T-helper 1 cell treated with Interleukin-12 subunit alpha and Interleukin-12 subunit beta and Interleukin-4 antibody, amounts not matched to agents 30 μg/mL and 1 μg/mL, for 36 hours (primary cell): ENCODE measurements around the gene DNM3.

ENCODE experiments used
- H3K27ac Mint-ChIP-seq: one replicate; pipeline ENCODE4 v1.8.0; 2021; ENCODE audit warnings: mild to moderate bottlenecking, mixed read lengths
- H3K27me3 Mint-ChIP-seq: one replicate; pipeline ENCODE4 v1.8.0; 2021; ENCODE audit warnings: low read depth, mixed read lengths
- H3K36me3 Mint-ChIP-seq: one replicate; pipeline ENCODE4 v1.8.0; 2021; ENCODE audit warnings: low read depth, mixed read lengths
- H3K4me1 Mint-ChIP-seq: one replicate; pipeline ENCODE4 v1.8.0; 2021; ENCODE audit warnings: low read depth, mixed read lengths
- H3K4me3 Mint-ChIP-seq: one replicate; pipeline ENCODE4 v1.8.0; 2021; ENCODE audit warnings: mild to moderate bottlenecking, moderate library complexity, mixed read lengths
- H3K9me3 Mint-ChIP-seq: one replicate; pipeline ENCODE4 v1.8.0; 2021; ENCODE audit warnings: mixed read lengths

Gene DNM3

GRCh38 chr1:171844381-171844780 is 3.1 kb downstream of the DNM3 start:
- no peaks in the 10 kb centered on the region for H3K9me3 Mint-ChIP-seq
- no peak overlapping the region for H3K27ac Mint-ChIP-seq
- no peak overlapping the region for H3K4me3 Mint-ChIP-seq
- H3K27me3 Mint-ChIP-seq, result peaks cover 50% of the 10 kb centered on the region
- peaks cover 14% of the 10 kb centered on the region for H3K4me1 Mint-ChIP-seq
- H3K36me3 Mint-ChIP-seq, result no peaks in the 10 kb centered on the region

GRCh38 chr1:171845998-171846397 is 4.7 kb downstream of the DNM3 start:
- peaks cover 8% of the 10 kb centered on the region for H3K4me1 Mint-ChIP-seq
- H3K27me3 Mint-ChIP-seq, result peaks cover 50% of the 10 kb centered on the region
- H3K9me3 Mint-ChIP-seq, result no peaks in the 10 kb centered on the region
- no peak overlapping the region for H3K27ac Mint-ChIP-seq
- H3K4me3 Mint-ChIP-seq, result no peak overlapping the region
- no peaks in the 10 kb centered on the region for H3K36me3 Mint-ChIP-seq

- Mint-ChIP-seq H3K27me3 (peaks cover 44% of the 10 kb centered on the region), H3K27ac (no peak overlapping the region), H3K4me1 (no peaks in the 10 kb centered on the region), H3K4me3 (no peak overlapping the region), H3K36me3 (no peaks in the 10 kb centered on the region), H3K9me3 (no peaks in the 10 kb centered on the region)
Observed at GRCh38 chr1:171849245-171849898, 8.1 kb downstream of the DNM3 start.

GRCh38 chr1:171850651-171851350 is 9.5 kb downstream of the DNM3 start:
- no peak overlapping the region for H3K27ac Mint-ChIP-seq
- H3K4me1 Mint-ChIP-seq, result no peaks in the 10 kb centered on the region
- no peak overlapping the region for H3K4me3 Mint-ChIP-seq
- no peaks in the 10 kb centered on the region for H3K36me3 Mint-ChIP-seq
- H3K9me3 Mint-ChIP-seq, result no peaks in the 10 kb centered on the region
- peaks cover 35% of the 10 kb centered on the region for H3K27me3 Mint-ChIP-seq

- Mint-ChIP-seq H3K27ac (no peak overlapping the region), H3K27me3 (peaks cover 36% of the 10 kb centered on the region), H3K4me3 (no peak overlapping the region), H3K4me1 (no peaks in the 10 kb centered on the region), H3K36me3 (no peaks in the 10 kb centered on the region), H3K9me3 (no peaks in the 10 kb centered on the region)
Observed at GRCh38 chr1:171852272-171852671, 11.0 kb downstream of the DNM3 start.

GRCh38 chr1:171855381-171855780 is 14.1 kb downstream of the DNM3 start:
- Mint-ChIP-seq H3K9me3 (no peaks in the 10 kb centered on the region), H3K27me3 (peaks cover 19% of the 10 kb centered on the region), H3K4me3 (no peak overlapping the region), H3K36me3 (no peaks in the 10 kb centered on the region), H3K4me1 (no peaks in the 10 kb centered on the region), H3K27ac (no peak overlapping the region)

GRCh38 chr1:171858696-171859095 is 17.4 kb downstream of the DNM3 start:
- Mint-ChIP-seq H3K4me1 (no peaks in the 10 kb centered on the region), H3K27me3 (peaks cover 14% of the 10 kb centered on the region), H3K4me3 (no peak overlapping the region), H3K36me3 (no peaks in the 10 kb centered on the region), H3K27ac (no peak overlapping the region), H3K9me3 (no peaks in the 10 kb centered on the region)

- no peak overlapping the region for H3K27ac Mint-ChIP-seq
- no peaks in the 10 kb centered on the region for H3K9me3 Mint-ChIP-seq
- H3K4me3 Mint-ChIP-seq, result no peak overlapping the region
- no peaks in the 10 kb centered on the region for H3K4me1 Mint-ChIP-seq
- H3K36me3 Mint-ChIP-seq, result no peaks in the 10 kb centered on the region
- peaks cover 10% of the 10 kb centered on the region for H3K27me3 Mint-ChIP-seq
Observed at GRCh38 chr1:171860696-171861095, 19.4 kb downstream of the DNM3 start.

GRCh38 chr1:171863531-171863930 is 22.2 kb downstream of the DNM3 start:
- Mint-ChIP-seq H3K9me3 (no peaks in the 10 kb centered on the region), H3K4me1 (no peaks in the 10 kb centered on the region), H3K27ac (no peak overlapping the region), H3K36me3 (no peaks in the 10 kb centered on the region), H3K27me3 (peaks cover 13% of the 10 kb centered on the region), H3K4me3 (no peak overlapping the region)

- Mint-ChIP-seq H3K9me3 (no peaks in the 10 kb centered on the region), H3K4me3 (no peak overlapping the region), H3K4me1 (no peaks in the 10 kb centered on the region), H3K36me3 (no peaks in the 10 kb centered on the region), H3K27ac (no peak overlapping the region), H3K27me3 (peaks cover 16% of the 10 kb centered on the region)
Observed at GRCh38 chr1:171864308-171864707, 23.0 kb downstream of the DNM3 start.

GRCh38 chr1:171865106-171865505 is 23.8 kb downstream of the DNM3 start:
- Mint-ChIP-seq H3K4me3 (no peak overlapping the region), H3K4me1 (no peaks in the 10 kb centered on the region), H3K9me3 (no peaks in the 10 kb centered on the region), H3K27me3 (peaks cover 18% of the 10 kb centered on the region), H3K27ac (no peak overlapping the region), H3K36me3 (no peaks in the 10 kb centered on the region)

GRCh38 chr1:171867236-171867635 is 25.9 kb downstream of the DNM3 start:
- Mint-ChIP-seq H3K27me3 (peaks cover 25% of the 10 kb centered on the region), H3K9me3 (no peaks in the 10 kb centered on the region), H3K27ac (no peak overlapping the region), H3K4me3 (no peak overlapping the region), H3K36me3 (no peaks in the 10 kb centered on the region), H3K4me1 (no peaks in the 10 kb centered on the region)

GRCh38 chr1:171868217-171868803 is 27.0 kb downstream of the DNM3 start:
- no peak overlapping the region for H3K27ac Mint-ChIP-seq
- H3K9me3 Mint-ChIP-seq, result no peaks in the 10 kb centered on the region
- H3K27me3 Mint-ChIP-seq, result peaks cover 24% of the 10 kb centered on the region
- H3K4me1 Mint-ChIP-seq, result no peaks in the 10 kb centered on the region
- no peak overlapping the region for H3K4me3 Mint-ChIP-seq
- H3K36me3 Mint-ChIP-seq, result no peaks in the 10 kb centered on the region

GRCh38 chr1:171869097-171869496 is 27.8 kb downstream of the DNM3 start:
- peaks cover 31% of the 10 kb centered on the region for H3K27me3 Mint-ChIP-seq

GRCh38 chr1:171871848-171872247 is 30.6 kb downstream of the DNM3 start:
- Mint-ChIP-seq H3K4me3 (no peak overlapping the region), H3K4me1 (no peaks in the 10 kb centered on the region), H3K36me3 (no peaks in the 10 kb centered on the region), H3K9me3 (no peaks in the 10 kb centered on the region), H3K27me3 (peaks cover 28% of the 10 kb centered on the region), H3K27ac (no peak overlapping the region)

More at GRCh38 chr1:171869097-171869496, 27.8 kb downstream of the DNM3 start:
- Mint-ChIP-seq H3K27ac (no peak overlapping the region), H3K4me3 (no peak overlapping the region), H3K9me3 (no peaks in the 10 kb centered on the region), H3K36me3 (no peaks in the 10 kb centered on the region), H3K4me1 (no peaks in the 10 kb centered on the region)
